NCI-H2081 treated with DMSO at 0.1 percent for 48 hours (cell line): ENCODE data around the gene DGKB.
"Not testable (repeated sequence)": the region's sequence is repeated elsewhere in the genome, so short reads cannot be mapped to it uniquely, and the experiment has no call there.

Source experiments
- DNase-seq: peaks from one replicate; lab custom pipeline; 2025; lab: John Stamatoyannopoulos, UW

The DGKB gene

DNA sequence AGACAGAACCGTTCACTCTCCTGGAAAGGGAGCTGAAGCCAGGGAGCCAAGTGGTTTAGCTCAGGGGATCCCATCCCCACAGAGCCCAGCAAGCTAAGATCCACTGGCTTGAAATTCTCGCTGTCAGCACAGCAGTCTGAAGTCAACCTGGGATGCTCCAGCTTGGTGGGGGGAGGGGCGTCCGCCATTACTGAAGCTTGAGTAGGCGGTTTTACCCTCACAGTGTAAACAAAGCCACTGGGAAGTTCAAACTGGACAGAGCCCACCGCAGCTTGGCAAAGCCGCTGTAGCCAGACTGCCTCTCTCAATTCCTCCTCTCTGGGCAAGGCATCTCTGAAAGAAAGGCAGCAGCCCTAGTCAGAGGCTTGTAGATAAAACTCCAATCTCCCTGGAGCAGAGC, 443.7 kb downstream of the DGKB start:
- not testable (repeated sequence) for DNase-seq

DNA sequence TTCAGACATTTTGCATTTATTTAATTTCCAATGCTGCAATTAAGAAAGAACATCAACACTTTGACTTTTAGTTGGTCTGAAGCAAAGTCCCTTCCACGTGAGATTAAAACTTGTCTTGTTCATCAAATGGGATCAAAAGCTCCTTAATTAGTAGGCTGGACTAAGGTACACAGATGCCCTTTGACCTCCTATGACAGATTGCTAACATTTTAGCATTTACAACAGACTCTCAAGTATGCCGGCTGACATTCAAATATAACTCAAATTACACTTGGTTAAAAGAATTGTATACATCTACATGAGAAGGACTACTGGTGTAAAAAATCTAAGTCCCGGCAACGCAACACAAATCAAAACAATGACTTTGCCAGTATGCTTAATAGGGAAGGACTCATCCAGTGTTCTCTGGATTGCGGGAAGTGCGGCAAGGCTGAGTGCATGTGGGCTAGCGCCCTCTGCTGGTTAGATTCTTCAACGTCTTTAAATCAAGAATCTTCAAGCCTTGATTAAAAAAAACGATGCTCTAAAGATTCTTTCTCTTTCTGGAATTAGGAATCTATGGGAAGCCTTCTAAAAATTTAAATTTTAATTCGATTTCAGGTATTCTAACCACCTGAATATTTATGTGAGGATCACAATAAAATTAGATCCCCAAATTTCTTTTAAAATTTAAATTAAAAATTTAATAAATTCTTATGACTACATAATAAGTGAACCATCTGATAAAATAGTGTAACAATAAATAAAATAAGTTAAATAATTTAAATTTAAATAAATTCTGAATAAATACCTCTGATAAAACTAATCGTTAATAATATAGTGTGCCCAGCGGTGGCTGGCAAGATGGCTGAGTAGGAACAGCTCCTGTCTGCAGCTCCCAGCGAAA, 444.7 kb downstream of the DGKB start:
- peak; percentile 60 for DNase-seq

- no peak for DNase-seq
Measured at GRCh38 chr7:14449291-14449690, 453.3 kb downstream of the DGKB start.

- no peak for DNase-seq
Measured at GRCh38 chr7:14446829-14447228, 455.7 kb downstream of the DGKB start.

DNA sequence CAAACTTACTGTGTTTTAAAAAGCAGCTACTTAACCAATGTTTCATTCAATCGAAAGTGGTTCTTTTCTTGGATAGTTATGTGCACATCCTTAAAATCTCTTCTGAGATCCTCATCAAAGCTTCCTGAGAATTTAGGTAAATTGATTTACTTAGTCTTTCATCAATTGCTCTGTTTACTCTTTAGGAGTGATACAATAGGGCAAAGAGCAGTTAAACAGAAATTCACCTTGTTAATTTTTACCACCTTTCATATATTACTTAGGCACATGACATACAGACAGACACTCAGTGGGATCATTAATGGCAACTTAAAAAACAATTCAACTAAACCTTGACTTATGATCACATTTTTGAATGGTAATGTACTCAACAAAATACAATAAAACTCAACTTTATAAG, 456.3 kb downstream of the DGKB start:
- DNase-seq = no peak

DNA sequence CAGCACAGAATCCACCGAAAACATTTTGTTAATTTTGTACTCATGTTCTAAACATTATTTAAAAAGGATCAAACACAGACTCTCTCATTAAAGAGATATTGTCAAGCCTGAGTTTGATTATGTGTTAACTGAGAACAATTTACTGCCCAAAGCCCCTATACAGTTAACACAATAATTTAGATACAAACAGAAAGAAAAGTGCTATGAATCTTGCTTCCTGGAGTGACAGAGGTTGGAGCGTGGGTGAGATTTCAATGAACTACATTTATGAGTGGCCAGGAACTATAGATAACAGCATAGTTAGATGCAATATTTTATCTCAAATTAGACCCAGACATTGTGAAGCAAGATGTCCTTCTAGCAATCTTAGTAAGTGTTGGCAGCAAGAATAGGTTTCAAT, 464.2 kb downstream of the DGKB start:
- DNase-seq = no peak

GRCh38 chr7:14436878-14437277, 465.7 kb downstream of the DGKB start:
- no peak for DNase-seq

DNA sequence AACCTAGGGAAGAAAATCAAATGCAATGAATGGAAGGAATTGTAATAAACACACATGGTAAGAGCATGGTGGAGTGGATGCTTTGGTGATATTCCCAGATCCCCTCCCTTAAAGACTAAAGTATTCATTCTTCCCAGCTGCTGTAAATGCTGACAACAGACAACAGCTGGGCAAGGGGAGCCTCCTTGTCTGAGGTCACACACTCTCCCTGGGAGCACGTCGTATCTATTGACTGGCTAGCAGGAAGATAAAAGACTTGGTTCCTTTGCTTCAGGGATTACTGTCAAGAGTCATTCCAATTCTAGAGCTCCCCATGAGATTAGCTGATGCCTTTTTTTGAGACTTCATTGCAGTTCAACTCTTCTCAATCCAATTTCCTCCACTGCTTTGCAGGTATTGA, 469.6 kb downstream of the DGKB start:
- no peak for DNase-seq

DNA sequence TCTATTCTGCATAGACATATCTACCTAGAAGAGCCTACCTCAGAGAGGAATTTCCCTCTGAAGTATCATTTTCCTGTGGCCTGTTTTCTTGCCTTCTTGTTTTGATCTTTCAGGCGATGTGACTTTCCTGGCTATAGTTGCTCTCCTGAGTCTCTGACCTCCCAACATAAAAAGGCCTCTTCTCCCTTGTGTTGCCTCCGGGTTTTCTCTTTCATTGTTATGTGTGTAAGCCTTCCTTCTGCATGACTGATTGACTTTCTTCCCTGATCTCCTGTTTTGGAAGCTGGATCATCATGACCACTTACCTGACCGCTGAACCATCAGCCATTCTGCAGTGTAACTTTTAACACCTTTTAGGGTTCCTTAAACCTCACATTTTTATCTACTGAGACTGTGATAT, 471.6 kb downstream of the DGKB start:
- no peak for DNase-seq

DNA sequence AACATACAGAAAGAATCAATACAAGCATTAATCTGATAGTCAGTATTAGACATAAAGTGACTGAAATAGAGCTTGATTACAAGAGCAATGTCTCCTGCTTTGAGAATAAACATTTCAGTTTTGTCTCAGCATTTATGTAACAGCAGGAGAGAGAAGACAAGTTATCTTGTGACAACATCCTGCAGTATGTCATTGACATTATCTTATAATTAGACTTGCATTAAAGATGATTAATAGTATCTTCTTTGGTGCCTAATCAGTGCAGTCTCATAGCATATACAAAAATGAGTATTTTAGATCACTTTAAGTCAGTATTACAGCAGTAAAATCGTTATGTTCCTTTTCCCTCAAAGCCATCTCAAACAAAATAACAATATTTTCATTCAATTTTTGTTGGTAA, 477.0 kb downstream of the DGKB start:
- no peak for DNase-seq

DNA sequence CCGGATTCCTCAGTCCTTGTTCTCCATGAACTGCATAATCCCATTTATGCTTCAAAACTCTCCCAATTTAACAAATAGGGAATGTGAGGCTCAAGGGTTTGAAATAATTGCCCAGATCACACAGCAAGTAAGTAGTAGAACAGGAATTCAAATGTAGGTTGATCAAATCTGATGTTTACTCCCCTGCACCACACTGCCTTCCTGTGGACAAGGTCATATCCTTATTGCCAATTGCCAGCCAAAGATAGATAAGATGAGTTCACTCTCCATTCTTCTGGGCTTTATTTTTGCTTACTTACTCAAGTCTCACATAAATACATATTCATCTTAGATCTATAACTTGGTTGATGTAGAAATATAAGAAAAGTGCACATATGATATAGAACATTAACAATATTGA, 477.9 kb downstream of the DGKB start:
- DNase-seq = no peak

DNA sequence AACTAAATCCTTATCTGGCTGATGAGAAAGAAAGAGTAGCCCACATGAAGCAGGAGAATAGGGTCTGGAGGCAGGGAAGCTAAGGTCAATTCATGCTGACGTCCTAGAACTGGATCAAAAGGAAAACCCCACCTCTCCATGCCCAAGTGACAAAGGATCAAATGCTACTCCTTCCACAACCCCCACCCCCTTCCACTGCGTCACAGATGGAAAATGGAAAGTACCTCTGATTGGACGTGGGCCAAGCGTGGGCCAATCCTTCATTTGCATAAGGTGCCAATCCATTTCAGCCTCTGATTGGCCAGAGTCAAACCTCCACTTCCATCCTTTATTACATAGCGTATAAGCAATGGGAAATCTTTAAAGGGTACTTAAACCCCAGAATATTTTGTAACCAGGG, 481.8 kb downstream of the DGKB start:
- no peak for DNase-seq

DNA sequence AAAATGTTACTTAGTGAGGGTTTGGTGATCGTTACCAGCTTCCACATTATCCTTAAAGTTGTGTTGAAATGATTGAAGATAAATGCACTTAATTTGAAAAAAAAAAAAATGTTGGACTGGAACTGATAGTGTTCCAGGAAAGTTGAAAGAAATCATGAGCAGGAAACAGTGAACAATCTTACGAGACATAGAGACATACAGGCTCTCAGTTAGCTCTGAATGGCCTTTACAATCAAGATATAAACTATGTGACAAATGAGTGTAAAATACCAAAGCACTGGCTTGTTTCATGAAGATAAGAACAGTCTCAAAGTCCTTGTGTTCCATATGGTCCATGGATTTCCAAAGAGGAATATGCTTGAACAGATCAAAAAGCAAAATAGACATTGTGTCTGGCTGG, 483.0 kb downstream of the DGKB start:
- no peak for DNase-seq

- DNase-seq = no peak
Measured at GRCh38 chr7:14418633-14419032, 483.9 kb downstream of the DGKB start.

GRCh38 chr7:14414274-14414986, 488.1 kb downstream of the DGKB start:
- no peak for DNase-seq

DNA sequence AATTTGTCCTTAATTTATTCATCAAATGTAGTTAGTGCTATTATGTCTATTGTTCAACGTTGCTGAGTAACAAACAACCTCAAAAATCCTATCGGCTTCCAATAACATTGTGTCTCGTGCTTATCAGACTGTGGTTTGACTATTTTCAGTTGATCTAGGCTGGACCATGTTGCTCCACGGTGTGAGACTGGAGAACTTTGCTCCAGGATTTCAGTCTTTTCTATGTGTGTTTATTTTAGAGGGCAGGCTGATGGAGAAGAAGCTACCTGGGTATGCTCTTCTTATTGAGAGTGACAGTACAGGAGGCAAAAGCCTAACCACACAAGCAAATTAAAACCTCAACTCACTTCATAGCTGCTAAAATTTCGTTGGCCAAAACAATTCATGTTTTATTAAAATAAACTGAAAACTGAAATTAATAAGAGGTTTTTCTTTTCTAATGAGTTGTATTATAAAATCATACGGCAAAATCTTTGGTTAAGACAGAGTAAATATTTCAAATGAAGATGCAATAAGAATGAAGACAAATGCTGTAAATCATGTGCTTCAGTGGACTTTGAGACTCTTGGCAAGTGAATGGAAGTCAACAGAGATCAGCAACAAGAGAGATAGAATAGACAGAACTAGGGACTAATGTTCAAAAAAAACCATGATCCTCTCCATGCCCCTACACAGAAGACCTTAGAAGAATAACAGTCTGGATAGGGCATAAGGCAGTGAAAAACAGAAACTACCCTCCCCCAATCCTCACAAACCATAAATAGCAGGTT, 495.1 kb downstream of the DGKB start:
- no peak for DNase-seq

GRCh38 chr7:14403587-14403986, 499.0 kb downstream of the DGKB start:
- no peak for DNase-seq

DNA sequence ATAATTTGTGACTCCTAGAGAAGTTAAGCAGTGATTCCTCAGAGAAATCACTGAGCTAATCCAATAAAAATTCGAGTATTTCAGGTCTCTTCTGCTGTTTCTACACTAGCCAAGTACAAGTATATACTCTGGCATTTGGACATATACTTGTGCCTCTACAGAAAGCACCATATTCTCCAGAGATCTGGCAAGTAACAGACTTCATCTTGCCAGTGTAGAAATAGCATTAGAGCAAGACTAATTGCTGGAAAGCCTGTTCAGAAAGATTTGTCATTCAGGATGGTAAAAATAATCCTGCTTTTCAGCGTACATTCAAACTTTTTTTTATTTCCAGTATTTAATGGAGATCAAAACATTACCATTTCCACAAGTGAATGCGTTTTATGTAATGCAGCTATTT, 502.3 kb downstream of the DGKB start:
- no peak for DNase-seq

- no peak for DNase-seq
Measured at GRCh38 chr7:14398526-14398925, 504.0 kb downstream of the DGKB start.

DNA sequence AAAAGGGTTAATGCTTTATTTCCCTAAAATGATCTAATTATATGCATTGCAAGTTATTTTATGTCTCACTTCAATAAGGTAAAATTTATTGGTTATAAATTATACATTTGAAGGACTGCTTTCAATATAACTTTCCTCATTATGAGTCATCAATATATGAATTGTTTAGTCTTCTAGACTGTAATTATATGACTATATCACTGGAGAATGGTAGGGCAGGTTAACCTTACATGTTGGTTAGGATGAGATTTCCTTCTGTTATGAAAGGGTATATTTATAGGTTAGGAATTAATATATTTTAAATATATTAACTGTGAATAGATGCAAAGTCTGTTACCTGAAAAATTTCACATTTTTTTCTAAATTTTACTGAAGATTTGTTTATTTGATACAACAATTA, 506.7 kb downstream of the DGKB start:
- DNase-seq = no peak

- no peak for DNase-seq
Measured at GRCh38 chr7:14394786-14395185, 507.8 kb downstream of the DGKB start.

- peak; percentile 95 for DNase-seq
Measured at GRCh38 chr7:14389595-14389994, 513.0 kb downstream of the DGKB start.

GRCh38 chr7:14389181-14389591, 513.4 kb downstream of the DGKB start:
- DNase-seq = peak; percentile 94
